BLaER1 (cell line): ENCODE measurements around the gene POF1B.

Source experiments
- H3K27ac ChIP-seq: shearing (Covaris generic); formaldehyde crosslinking; 2 replicates; pipeline ENCODE4 v1.8.1; 2022
- H3K27me3 ChIP-seq: shearing (Covaris generic); formaldehyde crosslinking; 2 replicates; pipeline ENCODE4 v1.8.1; 2022
- H3K36me3 ChIP-seq: shearing (Covaris generic); formaldehyde crosslinking; 2 replicates; pipeline ENCODE4 v1.8.1; 2022
- H3K4me1 ChIP-seq: shearing (Covaris generic); formaldehyde crosslinking; 2 replicates; pipeline ENCODE4 v1.8.1; 2022
- H3K4me2 ChIP-seq: shearing (Covaris generic); formaldehyde crosslinking; 2 replicates; pipeline ENCODE4 v1.8.1; 2022
- H3K4me3 ChIP-seq: shearing (Covaris generic); formaldehyde crosslinking; 2 replicates; pipeline ENCODE4 v1.8.1; 2022
- H3K9ac ChIP-seq: shearing (Covaris generic); formaldehyde crosslinking; 2 replicates; pipeline ENCODE4 v1.8.1; 2022
- H3K9me3 ChIP-seq: shearing (Covaris generic); formaldehyde crosslinking; 2 replicates; pipeline ENCODE4 v1.8.1; 2022
- H4K20me1 ChIP-seq: shearing (Covaris generic); formaldehyde crosslinking; 2 replicates; pipeline ENCODE4 v1.8.1; 2022
- Cebpa-rat ChIP-seq: shearing (Covaris generic); IDR thresholded peaks from 2 replicates; pipeline ENCODE4 v1.8.1; 2022

The POF1B gene

GRCh38 chrX:85379174-85379907 lies at the start of gene POF1B:
POF1B (minus strand) TSS chrX:85379665; CDS start chrX:85379454, 211 bp downstream.
- no peak within 1 kb of the TSS for H3K9ac ChIP-seq
- no peaks in the 10 kb centered on the region for H4K20me1 ChIP-seq
- no peak within 1 kb of the TSS for H3K27ac ChIP-seq
- H3K4me3 ChIP-seq = no peak within 1 kb of the TSS
- no peaks in the 10 kb centered on the region for H3K9me3 ChIP-seq
- H3K4me1 ChIP-seq = no peaks in the 10 kb centered on the region
- no peak within 1 kb of the TSS for H3K4me2 ChIP-seq
- H3K36me3 ChIP-seq = no peaks in the 10 kb centered on the region
- H3K27me3 ChIP-seq = peaks cover 67% of the 10 kb centered on the region
- TF ChIP-seq Cebpa-rat = no peak

- no peak overlapping the region for H3K4me2 ChIP-seq
- H3K4me1 ChIP-seq = no peaks in the 10 kb centered on the region
- no peaks in the 10 kb centered on the region for H3K36me3 ChIP-seq
- no peak overlapping the region for H3K4me3 ChIP-seq
- H3K27me3 ChIP-seq = peaks cover 37% of the 10 kb centered on the region
- peaks cover 6% of the 10 kb centered on the region for H3K9me3 ChIP-seq
- no peak overlapping the region for H3K27ac ChIP-seq
- no peak for TF ChIP-seq Cebpa-rat
- no peaks in the 10 kb centered on the region for H4K20me1 ChIP-seq
- H3K9ac ChIP-seq = no peak overlapping the region
These were observed 49.6 kb upstream of the POF1B start for GRCh38 chrX:85429066-85429465.

- Histone ChIP-seq H3K4me2 (no peak overlapping the region), H3K27ac (no peak overlapping the region), H3K4me1 (no peaks in the 10 kb centered on the region), H3K36me3 (no peaks in the 10 kb centered on the region), H3K9ac (no peak overlapping the region), H3K27me3 (peaks cover 18% of the 10 kb centered on the region), H3K4me3 (no peak overlapping the region), H3K9me3 (no peaks in the 10 kb centered on the region), H4K20me1 (no peaks in the 10 kb centered on the region)
- TF ChIP-seq Cebpa-rat = no peak
These were observed 39.8 kb upstream of the POF1B start for GRCh38 chrX:85419293-85419692.

- no peaks in the 10 kb centered on the region for H4K20me1 ChIP-seq
- H3K9me3 ChIP-seq = no peaks in the 10 kb centered on the region
- no peaks in the 10 kb centered on the region for H3K4me1 ChIP-seq
- no peak overlapping the region for H3K9ac ChIP-seq
- no peak for TF ChIP-seq Cebpa-rat
- no peak overlapping the region for H3K4me2 ChIP-seq
- no peaks in the 10 kb centered on the region for H3K36me3 ChIP-seq
- no peak overlapping the region for H3K4me3 ChIP-seq
- H3K27ac ChIP-seq = no peak overlapping the region
- peaks cover 36% of the 10 kb centered on the region for H3K27me3 ChIP-seq
These were observed 12.4 kb upstream of the POF1B start for GRCh38 chrX:85391878-85392238.

- Histone ChIP-seq H3K27me3 (peaks cover 35% of the 10 kb centered on the region; the same call in 1 of the 2 replicates), H3K27ac (no peak overlapping the region), H3K9me3 (no peaks in the 10 kb centered on the region), H4K20me1 (no peaks in the 10 kb centered on the region), H3K36me3 (no peaks in the 10 kb centered on the region), H3K4me2 (no peak overlapping the region), H3K9ac (no peak overlapping the region), H3K4me3 (no peak overlapping the region), H3K4me1 (no peaks in the 10 kb centered on the region)
- TF ChIP-seq Cebpa-rat = no peak
These were observed 11.9 kb upstream of the POF1B start for GRCh38 chrX:85391185-85391877.

- no peak overlapping the region for H3K4me3 ChIP-seq
- no peak overlapping the region for H3K4me2 ChIP-seq
- no peaks in the 10 kb centered on the region for H3K4me1 ChIP-seq
- no peak overlapping the region for H3K27ac ChIP-seq
- no peaks in the 10 kb centered on the region for H4K20me1 ChIP-seq
- H3K9me3 ChIP-seq = no peaks in the 10 kb centered on the region
- H3K27me3 ChIP-seq = peaks cover 60% of the 10 kb centered on the region
- H3K9ac ChIP-seq = no peak overlapping the region
- H3K36me3 ChIP-seq = no peaks in the 10 kb centered on the region
- no peak for TF ChIP-seq Cebpa-rat
These were observed 2.1 kb upstream of the POF1B start for GRCh38 chrX:85381602-85382001.

GRCh38 chrX:85378461-85378860 lies 1.0 kb downstream of the POF1B start:
- Histone ChIP-seq H3K4me2 (no peak overlapping the region), H3K27me3 (peaks cover 76% of the 10 kb centered on the region), H3K27ac (no peak overlapping the region), H3K4me1 (no peaks in the 10 kb centered on the region), H3K4me3 (no peak overlapping the region), H3K9ac (no peak overlapping the region), H3K9me3 (no peaks in the 10 kb centered on the region), H4K20me1 (no peaks in the 10 kb centered on the region), H3K36me3 (no peaks in the 10 kb centered on the region)
- no peak for TF ChIP-seq Cebpa-rat

- no peak for TF ChIP-seq Cebpa-rat
- Histone ChIP-seq H3K9me3 (no peaks in the 10 kb centered on the region), H4K20me1 (no peaks in the 10 kb centered on the region), H3K36me3 (no peaks in the 10 kb centered on the region), H3K9ac (no peak overlapping the region), H3K27ac (no peak overlapping the region), H3K4me3 (no peak overlapping the region), H3K4me2 (no peak overlapping the region), H3K4me1 (no peaks in the 10 kb centered on the region), H3K27me3 (peaks cover 75% of the 10 kb centered on the region)
These were observed 4.1 kb downstream of the POF1B start for GRCh38 chrX:85375333-85375738.

GRCh38 chrX:85365370-85365995 lies 14.0 kb downstream of the POF1B start:
- no peak overlapping the region for H3K4me2 ChIP-seq
- no peaks in the 10 kb centered on the region for H3K4me1 ChIP-seq
- H3K4me3 ChIP-seq = no peak overlapping the region
- no peaks in the 10 kb centered on the region for H4K20me1 ChIP-seq
- TF ChIP-seq Cebpa-rat = no peak
- peaks cover 79% of the 10 kb centered on the region for H3K27me3 ChIP-seq
- no peak overlapping the region for H3K27ac ChIP-seq
- no peaks in the 10 kb centered on the region for H3K9me3 ChIP-seq
- no peaks in the 10 kb centered on the region for H3K36me3 ChIP-seq
- no peak overlapping the region for H3K9ac ChIP-seq

GRCh38 chrX:85359051-85359450 lies 20.4 kb downstream of the POF1B start:
- no peak for TF ChIP-seq Cebpa-rat
- no peak overlapping the region for H3K4me3 ChIP-seq
- H3K36me3 ChIP-seq = no peaks in the 10 kb centered on the region
- H3K9ac ChIP-seq = no peak overlapping the region
- no peak overlapping the region for H3K27ac ChIP-seq
- no peaks in the 10 kb centered on the region for H4K20me1 ChIP-seq
- H3K9me3 ChIP-seq = no peaks in the 10 kb centered on the region
- no peaks in the 10 kb centered on the region for H3K4me1 ChIP-seq
- H3K4me2 ChIP-seq = no peak overlapping the region
- H3K27me3 ChIP-seq = peaks cover 61% of the 10 kb centered on the region
